Measurements from ENCODE around the gene SLC30A2.

DNA sequence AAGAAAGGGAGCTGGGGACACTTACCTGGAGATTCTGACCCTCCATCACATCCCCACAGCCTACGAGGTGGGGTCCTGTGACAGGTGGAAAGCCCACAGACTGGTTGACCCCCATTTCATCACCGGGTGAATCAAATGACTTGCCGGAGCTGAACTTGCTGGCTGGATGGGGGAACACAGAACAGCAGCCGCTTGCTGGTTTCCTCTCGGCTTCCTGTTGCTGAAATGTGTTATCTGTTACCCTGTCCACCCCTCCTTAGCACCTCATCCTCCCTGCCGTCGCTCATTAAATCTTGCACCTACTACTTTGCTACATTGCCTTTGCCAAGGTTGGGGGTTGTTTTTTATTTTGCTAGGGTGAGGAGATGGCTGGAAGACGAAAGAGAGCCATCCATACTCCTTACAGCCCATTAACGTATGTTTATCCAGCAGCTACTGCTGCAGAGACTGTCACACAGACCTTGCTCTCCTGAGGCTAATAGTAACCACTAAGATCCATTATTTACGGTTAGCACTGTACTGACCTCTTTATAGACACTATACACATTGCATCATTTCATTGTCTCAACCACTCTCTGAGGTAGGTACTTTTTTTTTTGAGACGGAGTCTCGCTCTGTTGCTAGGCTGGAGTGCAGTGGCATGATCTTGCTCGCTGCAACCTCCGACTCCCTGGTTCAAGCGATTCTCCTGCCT, 55.1 kb downstream of the SLC30A2 start:
- TF ChIP-seq POLR2AphosphoS5 (IDR thresholded peaks at IDR 0.05; ENCODE audit: low read depth, low read length) (no peak), TAF1 (IDR thresholded peaks at IDR 0.05; ENCODE audit: borderline replicate concordance, insufficient read depth, low read length) (no peak), SIN3A (IDR thresholded peaks at IDR 0.05; ENCODE audit: borderline replicate concordance, insufficient read depth, low read length) (no peak), FOXP2 (optimal IDR thresholded peaks at IDR 0.05; ENCODE audit: borderline replicate concordance, extremely low read depth, extremely low read length, insufficient read depth) (no peak)
- TF ChIP-seq, protein P1, sequence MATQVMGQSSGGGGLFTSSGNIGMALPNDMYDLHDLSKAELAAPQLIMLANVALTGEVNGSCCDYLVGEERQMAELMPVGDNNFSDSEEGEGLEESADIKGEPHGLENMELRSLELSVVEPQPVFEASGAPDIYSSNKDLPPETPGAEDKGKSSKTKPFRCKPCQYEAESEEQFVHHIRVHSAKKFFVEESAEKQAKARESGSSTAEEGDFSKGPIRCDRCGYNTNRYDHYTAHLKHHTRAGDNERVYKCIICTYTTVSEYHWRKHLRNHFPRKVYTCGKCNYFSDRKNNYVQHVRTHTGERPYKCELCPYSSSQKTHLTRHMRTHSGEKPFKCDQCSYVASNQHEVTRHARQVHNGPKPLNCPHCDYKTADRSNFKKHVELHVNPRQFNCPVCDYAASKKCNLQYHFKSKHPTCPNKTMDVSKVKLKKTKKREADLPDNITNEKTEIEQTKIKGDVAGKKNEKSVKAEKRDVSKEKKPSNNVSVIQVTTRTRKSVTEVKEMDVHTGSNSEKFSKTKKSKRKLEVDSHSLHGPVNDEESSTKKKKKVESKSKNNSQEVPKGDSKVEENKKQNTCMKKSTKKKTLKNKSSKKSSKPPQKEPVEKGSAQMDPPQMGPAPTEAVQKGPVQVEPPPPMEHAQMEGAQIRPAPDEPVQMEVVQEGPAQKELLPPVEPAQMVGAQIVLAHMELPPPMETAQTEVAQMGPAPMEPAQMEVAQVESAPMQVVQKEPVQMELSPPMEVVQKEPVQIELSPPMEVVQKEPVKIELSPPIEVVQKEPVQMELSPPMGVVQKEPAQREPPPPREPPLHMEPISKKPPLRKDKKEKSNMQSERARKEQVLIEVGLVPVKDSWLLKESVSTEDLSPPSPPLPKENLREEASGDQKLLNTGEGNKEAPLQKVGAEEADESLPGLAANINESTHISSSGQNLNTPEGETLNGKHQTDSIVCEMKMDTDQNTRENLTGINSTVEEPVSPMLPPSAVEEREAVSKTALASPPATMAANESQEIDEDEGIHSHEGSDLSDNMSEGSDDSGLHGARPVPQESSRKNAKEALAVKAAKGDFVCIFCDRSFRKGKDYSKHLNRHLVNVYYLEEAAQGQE (IDR thresholded peaks at IDR 0.05; ENCODE audit: insufficient read depth in 1 of 2, low read depth in 2 of 2, low read length in 2 of 2) = no peak

Data from PFSK-1 (cell line).